Naive thymus-derived CD4-positive, alpha-beta T cell (primary cell): ENCODE measurements around the gene LIMS2. TPM values are rescaled to one million over a fixed set of nuclear protein-coding genes. Genes with fewer than 3 reads are reported as not detected.

ENCODE experiments used
- ATAC-seq: fragments of 150-1000 bp; cut with Tn5 transposase; 2 replicates; pipeline ENCODE4 v1.10.0; 2021; ENCODE audit warnings: mild to moderate bottlenecking, moderate library complexity
- CTCF ChIA-PET: fragments of 350-600 bp; sonication (Branson Sonifier 250); formaldehyde crosslinking; loops from one replicate; lab custom pipeline; 2021; ENCODE audit warnings: antibody characterized with exemption; lab: Charles Lee
- POLR2A ChIA-PET: fragments of 350-600 bp; sonication (Branson Sonifier 250); formaldehyde crosslinking; loops from one replicate; lab custom pipeline; 2021; ENCODE audit warnings: antibody characterized with exemption, inconsistent platforms; lab: Charles Lee
- DNase-seq, 9 donors: peaks; one replicate each; pipeline versions ENCODE4 v3.0.0 to v3.0.0-alpha.2; 2020 to 2022; ENCODE audit warnings: mixed read lengths in 1 of 9
- H3K27ac ChIP-seq: one replicate; pipeline ENCODE4 v1.7.0; 2013; ENCODE audit warnings: mild to moderate bottlenecking, low read depth, low read length, moderate library complexity
- H3K27me3 ChIP-seq, 2 donors: one replicate each; pipeline ENCODE4 v1.7.0; 2013; ENCODE audit warnings: low read length in 2 of 2, mild to moderate bottlenecking in 2 of 2, moderate library complexity in 2 of 2; ENCODE audit not compliant: control insufficient read depth in 2 of 2, insufficient read depth in 2 of 2
- H3K36me3 ChIP-seq, 3 experiments: 1 replicate in 2 of 3; 2 replicates in 1 of 3; pipeline ENCODE4 v1.7.0; 2013; ENCODE audit warnings: low read length in 3 of 3, mild to moderate bottlenecking in 3 of 3, moderate library complexity in 1 of 3; ENCODE audit not compliant: insufficient read depth in 3 of 3, control insufficient read depth in 2 of 3
- H3K4me1 ChIP-seq, 2 donors: one replicate each; pipeline ENCODE4 v1.7.0; 2013; ENCODE audit warnings: low read length in 2 of 2, mild to moderate bottlenecking in 2 of 2, moderate library complexity in 1 of 2; ENCODE audit not compliant: control insufficient read depth in 2 of 2, insufficient read depth in 2 of 2
- H3K4me3 ChIP-seq: 2 replicates; pipeline ENCODE4 v1.7.0; 2013; ENCODE audit warnings: mild to moderate bottlenecking, low read length
- H3K9me3 ChIP-seq, 3 experiments: 1 replicate in 2 of 3; 2 replicates in 1 of 3; pipeline ENCODE4 v1.7.0; 2013; ENCODE audit warnings: low read length in 3 of 3; ENCODE audit not compliant: control insufficient read depth in 2 of 3
- H3K27ac Mint-ChIP-seq, 9 donors: one replicate each; pipeline ENCODE4 v1.8.0; 2020 to 2022; ENCODE audit warnings: mixed read lengths in 9 of 9, mild to moderate bottlenecking in 8 of 9, moderate library complexity in 5 of 9, inconsistent platforms in 2 of 9
- H3K27me3 Mint-ChIP-seq, 5 donors: one replicate each; pipeline ENCODE4 v1.8.0; 2021 to 2022; ENCODE audit warnings: mixed read lengths in 5 of 5, mild to moderate bottlenecking in 1 of 5
- H3K36me3 Mint-ChIP-seq, 5 donors: one replicate each; pipeline ENCODE4 v1.8.0; 2020 to 2022; ENCODE audit warnings: mixed read lengths in 5 of 5, mild to moderate bottlenecking in 3 of 5, inconsistent platforms in 1 of 5
- H3K4me1 Mint-ChIP-seq, 7 donors: one replicate each; pipeline ENCODE4 v1.8.0; 2020 to 2022; ENCODE audit warnings: mixed read lengths in 7 of 7, mild to moderate bottlenecking in 3 of 7, inconsistent platforms in 1 of 7
- H3K4me3 Mint-ChIP-seq, 10 donors: one replicate each; pipeline ENCODE4 v1.8.0; 2020 to 2022; ENCODE audit warnings: mild to moderate bottlenecking in 10 of 10, mixed read lengths in 10 of 10, moderate library complexity in 6 of 10, inconsistent platforms in 2 of 10
- H3K9me3 Mint-ChIP-seq, 11 donors: one replicate each; pipeline ENCODE4 v1.8.0; 2020 to 2022; ENCODE audit warnings: mixed read lengths in 11 of 11, mild to moderate bottlenecking in 4 of 11, inconsistent platforms in 1 of 11, moderate library complexity in 1 of 11
- intact Hi-C, 2 donors: fragments of 100-400 bp; cut with micrococcal nuclease; formaldehyde crosslinking; loops; one replicate each; pipeline ENCODE4 v1.15.1; 2023
- polyA plus RNA-seq, 2 donors: library from polyadenylated mRNA; unstranded; fragments of 300-500 nt; fragmentation: Illumina TruSeq; gene quantifications; one replicate each; pipeline ENCODE4 v1.2.3, GENCODE V29; 2021
- total RNA-seq, 6 experiments: library from RNA in 5 of 6; stranded (reverse) in 5 of 6; gene quantifications; 1 replicate in 5 of 6; 2 replicates in 1 of 6; pipeline ENCODE4 v1.2.3 and lab custom pipeline; 2021 to 2026

LIMS2 gene
- total and polyA plus RNA-seq, 7 experiments from 2014 or later: 5.3 to 27.0 (median 11.0) TPM

GRCh38 chr2:127706215-127706990, 31.1 kb upstream of the LIMS2 start:
- H3K4me1 Mint-ChIP-seq: peaks cover 16 to 45% (median 34%) of the 10 kb centered on the region in 7 donors
- H3K36me3 ChIP-seq: peaks cover 3 to 49% (median 5%) of the 10 kb centered on the region in 3 experiments
- H3K9me3 Mint-ChIP-seq: peaks cover 0 to 4% (median 0%) of the 10 kb centered on the region in 11 donors
- peak overlapping the region in 2 of 9 donors; percentile 28 to 31 for H3K27ac Mint-ChIP-seq
- intact Hi-C loops: loop anchor here (10.0 kb wide), 5 partner anchors 178 to 1052 kb away; partner anchors contain the start of genes AMMECR1L (in 1 of the 2), ERCC3 (in 1 of the 2), GYPC (in 1 of the 2) and MAP3K2 (in 1 of the 2)
- H3K27me3 Mint-ChIP-seq: no peaks in the 10 kb centered on the region
- ChIA-PET CTCF (interaction anchor here (1.2 kb wide), 1 partner anchor 11 kb away, joined by 3 read pairs; no protein-coding TSS in a partner anchor), POLR2A (interaction anchor here (1.1 kb wide), 1 partner anchor 268 kb away, joined by 4 read pairs; no protein-coding TSS in a partner anchor)
- H3K27ac ChIP-seq: no peak overlapping the region
- peaks cover 14 to 25% of the 10 kb centered on the region in 2 donors for H3K4me1 ChIP-seq
- H3K36me3 Mint-ChIP-seq: peaks cover 0 to 47% (median 31%) of the 10 kb centered on the region in 5 donors
- H3K27me3 ChIP-seq: no peaks in the 10 kb centered on the region
- H3K4me3 Mint-ChIP-seq: peak overlapping the region in 1 of 10 donors; percentile 32
- H3K4me3 ChIP-seq: no peak overlapping the region
- ATAC-seq (no peak), DNase-seq (no peak)
- H3K9me3 ChIP-seq: no peaks in the 10 kb centered on the region

GRCh38 chr2:127705391-127706065, 30.2 kb upstream of the LIMS2 start:
- Histone ChIP-seq H3K36me3 (peaks cover 3 to 45% (median 5%) of the 10 kb centered on the region in 3 experiments), H3K9me3 (no peaks in the 10 kb centered on the region), H3K4me3 (no peak overlapping the region), H3K27me3 (no peaks in the 10 kb centered on the region), H3K27ac (no peak overlapping the region), H3K4me1 (peaks cover 18 to 27% of the 10 kb centered on the region in 2 donors)
- ChIA-PET CTCF (interaction anchor here (1.1 to 1.4 kb wide), 2 partner anchors 24 to 114 kb away, joined by 3 to 6 read pairs; no protein-coding TSS in a partner anchor), POLR2A (interaction anchor here (1.1 kb wide), 1 partner anchor 269 kb away, joined by 4 read pairs; no protein-coding TSS in a partner anchor)
- peaks cover 18 to 51% (median 39%) of the 10 kb centered on the region in 7 donors for H3K4me1 Mint-ChIP-seq
- DNase-seq (no peak), ATAC-seq (no peak)
- peak overlapping the region in 6 of 10 donors; percentile 4 to 96 (median 16) for H3K4me3 Mint-ChIP-seq
- intact Hi-C loops: loop anchor here (10.0 kb wide), 5 partner anchors 179 to 1051 kb away; partner anchors contain the start of genes AMMECR1L (in 1 of the 2), ERCC3 (in 1 of the 2), GYPC (in 1 of the 2) and MAP3K2 (in 1 of the 2)
- H3K9me3 Mint-ChIP-seq: peaks cover 0 to 4% (median 0%) of the 10 kb centered on the region in 11 donors
- H3K27ac Mint-ChIP-seq: peak overlapping the region in 5 of 9 donors; percentile 4 to 67 (median 25)
- peaks cover 0 to 41% (median 26%) of the 10 kb centered on the region in 5 donors for H3K36me3 Mint-ChIP-seq
- no peaks in the 10 kb centered on the region for H3K27me3 Mint-ChIP-seq

- Mint-ChIP-seq H3K36me3 (peaks cover 0 to 41% (median 25%) of the 10 kb centered on the region in 5 donors), H3K9me3 (peaks cover 0 to 4% (median 0%) of the 10 kb centered on the region in 11 donors), H3K27ac (peak overlapping the region in 8 of 9 donors; percentile 3 to 78 (median 34)), H3K4me1 (peaks cover 23 to 57% (median 44%) of the 10 kb centered on the region in 7 donors), H3K4me3 (peak overlapping the region in 7 of 10 donors; percentile 12 to 96 (median 51)), H3K27me3 (no peaks in the 10 kb centered on the region)
- Histone ChIP-seq H3K36me3 (peaks cover 0 to 39% (median 3%) of the 10 kb centered on the region in 3 experiments), H3K4me3 (no peak overlapping the region), H3K4me1 (peaks cover 21 to 29% of the 10 kb centered on the region in 2 donors), H3K27me3 (no peaks in the 10 kb centered on the region), H3K9me3 (no peaks in the 10 kb centered on the region), H3K27ac (no peak overlapping the region)
- intact Hi-C loops: loop anchor here (5.0 to 10.0 kb wide), 13 partner anchors 63 to 1050 kb away; partner anchors contain the start of genes GYPC (in 2 of the 2), AMMECR1L (in 1 of the 2), ERCC3 (in 1 of the 2) and HS6ST1 (in 1 of the 2)
- POLR2A ChIA-PET: interaction anchor here (1.2 to 1.3 kb wide), 2 partner anchors 20 to 106 kb away, joined by 3 to 6 read pairs; partner anchors contain the start of gene WDR33
- no peak for ATAC-seq
- CTCF ChIA-PET: interaction anchor here (1.1 to 1.4 kb wide), 2 partner anchors 23 to 114 kb away, joined by 3 to 6 read pairs; no protein-coding TSS in a partner anchor
- no peak for DNase-seq
Observed at GRCh38 chr2:127704641-127705390, 29.5 kb upstream of the LIMS2 start.

- Mint-ChIP-seq H3K9me3 (peaks cover 0 to 4% (median 0%) of the 10 kb centered on the region in 11 donors), H3K27me3 (no peaks in the 10 kb centered on the region), H3K4me3 (peak overlapping the region; percentile 16 to 96 (median 72)), H3K4me1 (peaks cover 23 to 57% (median 44%) of the 10 kb centered on the region in 7 donors), H3K27ac (peak overlapping the region in 5 of 9 donors; percentile 43 to 96 (median 84)), H3K36me3 (peaks cover 0 to 36% (median 18%) of the 10 kb centered on the region in 5 donors)
- DNase-seq: no peak
- CTCF ChIA-PET: no interaction called here
- Histone ChIP-seq H3K36me3 (peaks cover 0 to 24% (median 3%) of the 10 kb centered on the region in 3 experiments), H3K9me3 (no peaks in the 10 kb centered on the region), H3K27me3 (no peaks in the 10 kb centered on the region), H3K27ac (peak overlapping the region; percentile 83), H3K4me3 (no peak overlapping the region), H3K4me1 (peaks cover 21 to 29% of the 10 kb centered on the region in 2 donors)
- POLR2A ChIA-PET: interaction anchor here (0.8 to 3.1 kb wide), 7 partner anchors 9 to 410 kb away, joined by 3 to 17 read pairs (median 4); partner anchors contain the start of genes ERCC3 and WDR33
- intact Hi-C loops: loop anchor here (5.0 to 10.0 kb wide), 13 partner anchors 61 to 1048 kb away; partner anchors contain the start of genes GYPC (in 2 of the 2), AMMECR1L (in 1 of the 2), ERCC3 (in 1 of the 2) and HS6ST1 (in 1 of the 2)
- no peak for ATAC-seq
Observed at GRCh38 chr2:127703282-127703681, 28.0 kb upstream of the LIMS2 start.

GRCh38 chr2:127702395-127703009, 27.2 kb upstream of the LIMS2 start:
- Mint-ChIP-seq H3K9me3 (peaks cover 0 to 4% (median 0%) of the 10 kb centered on the region in 11 donors), H3K36me3 (peaks cover 0 to 32% (median 18%) of the 10 kb centered on the region in 5 donors), H3K4me3 (peak overlapping the region; percentile 82 to 96 (median 90)), H3K4me1 (peaks cover 23 to 57% (median 44%) of the 10 kb centered on the region in 7 donors), H3K27me3 (no peaks in the 10 kb centered on the region), H3K27ac (peak overlapping the region; percentile 90 to 96 (median 95))
- DNase-seq (no peak), ATAC-seq (no peak)
- H3K4me1 ChIP-seq: peaks cover 21 to 29% of the 10 kb centered on the region in 2 donors
- peaks cover 0 to 16% (median 3%) of the 10 kb centered on the region in 3 experiments for H3K36me3 ChIP-seq
- peak overlapping the region; percentile 83 for H3K27ac ChIP-seq
- no peaks in the 10 kb centered on the region for H3K27me3 ChIP-seq
- H3K4me3 ChIP-seq: peak overlapping the region; percentile 54
- CTCF ChIA-PET: interaction anchor here (0.8 kb wide), 1 partner anchor 70 kb away, joined by 3 read pairs; no protein-coding TSS in a partner anchor
- intact Hi-C loops: loop anchor here (1.0 to 10.0 kb wide), 17 partner anchors 60 to 1048 kb away; partner anchors contain the start of genes GYPC (in 2 of the 2), POLR2D (in 2 of the 2), AMMECR1L (in 1 of the 2) and ERCC3 (in 1 of the 2)
- H3K9me3 ChIP-seq: no peaks in the 10 kb centered on the region
- POLR2A ChIA-PET: interaction anchor here (0.6 to 3.1 kb wide), 32 partner anchors 8 to 622 kb away, joined by 3 to 17 read pairs (median 5); partner anchors contain the start of genes ERCC3, IWS1, UGGT1 and WDR33
